NCI-H82 treated with DMSO at 0.1 percent for 48 hours (cell line): ENCODE data around the gene IRF1.
"Not testable (repeated sequence)": the region's sequence is repeated elsewhere in the genome, so short reads cannot be mapped to it uniquely, and the experiment has no call there.

Experiments used
- DNase-seq: peaks from one replicate; lab custom pipeline; 2025; ENCODE audit not compliant: unreplicated experiment; lab: John Stamatoyannopoulos, UW

Gene IRF1, protein sequence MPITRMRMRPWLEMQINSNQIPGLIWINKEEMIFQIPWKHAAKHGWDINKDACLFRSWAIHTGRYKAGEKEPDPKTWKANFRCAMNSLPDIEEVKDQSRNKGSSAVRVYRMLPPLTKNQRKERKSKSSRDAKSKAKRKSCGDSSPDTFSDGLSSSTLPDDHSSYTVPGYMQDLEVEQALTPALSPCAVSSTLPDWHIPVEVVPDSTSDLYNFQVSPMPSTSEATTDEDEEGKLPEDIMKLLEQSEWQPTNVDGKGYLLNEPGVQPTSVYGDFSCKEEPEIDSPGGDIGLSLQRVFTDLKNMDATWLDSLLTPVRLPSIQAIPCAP

GRCh38 chr5:132490484-132491367 lies at the start of gene IRF1:
Gene IRF1, minus strand, starts transcription at chr5:132490773. Its CDS starts 1,295 bp downstream, at chr5:132489478.
- peak; percentile 63 for DNase-seq

DNA sequence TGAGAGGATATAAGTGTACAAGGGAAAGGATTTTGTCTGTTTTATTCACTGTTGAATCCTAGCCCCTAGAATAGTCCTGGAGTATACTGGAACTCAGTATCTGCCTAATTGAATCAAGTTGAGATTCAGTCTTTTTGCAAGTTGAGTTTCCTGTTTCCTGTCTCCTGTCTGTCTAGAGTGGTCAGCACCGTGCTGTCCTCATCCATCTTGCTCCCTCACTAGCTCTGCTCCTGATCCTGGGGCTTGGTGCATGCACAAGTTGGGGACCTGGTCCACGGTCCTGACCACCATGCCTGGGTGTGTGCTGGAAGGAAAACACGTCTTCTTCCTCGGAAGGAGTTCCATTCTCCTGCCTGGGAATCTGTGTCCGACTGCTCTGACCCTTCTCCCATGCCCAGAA lies 49.6 kb upstream of the IRF1 start:
- no peak for DNase-seq

DNA sequence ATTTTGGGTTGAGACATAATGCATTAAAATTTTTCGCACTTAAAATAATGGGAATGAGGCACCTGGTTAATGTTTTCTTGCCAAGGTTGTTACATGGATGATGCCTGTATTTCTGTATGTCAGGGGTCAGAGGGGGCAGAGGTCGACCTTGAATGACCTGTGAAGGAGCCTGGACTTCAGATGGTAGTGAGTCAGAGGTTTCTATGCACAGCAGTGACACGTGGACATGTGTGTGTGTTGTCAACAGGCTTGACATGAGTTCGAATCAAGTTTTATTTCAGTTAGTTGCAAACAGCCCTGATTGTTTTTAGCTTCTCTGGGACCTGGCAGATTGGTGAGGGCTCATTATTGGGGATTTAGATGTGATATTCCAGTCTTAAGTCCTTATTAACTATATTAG lies 49.1 kb upstream of the IRF1 start:
- no peak for DNase-seq

GRCh38 chr5:132530946-132531345 lies 40.4 kb upstream of the IRF1 start:
- no peak for DNase-seq

DNA sequence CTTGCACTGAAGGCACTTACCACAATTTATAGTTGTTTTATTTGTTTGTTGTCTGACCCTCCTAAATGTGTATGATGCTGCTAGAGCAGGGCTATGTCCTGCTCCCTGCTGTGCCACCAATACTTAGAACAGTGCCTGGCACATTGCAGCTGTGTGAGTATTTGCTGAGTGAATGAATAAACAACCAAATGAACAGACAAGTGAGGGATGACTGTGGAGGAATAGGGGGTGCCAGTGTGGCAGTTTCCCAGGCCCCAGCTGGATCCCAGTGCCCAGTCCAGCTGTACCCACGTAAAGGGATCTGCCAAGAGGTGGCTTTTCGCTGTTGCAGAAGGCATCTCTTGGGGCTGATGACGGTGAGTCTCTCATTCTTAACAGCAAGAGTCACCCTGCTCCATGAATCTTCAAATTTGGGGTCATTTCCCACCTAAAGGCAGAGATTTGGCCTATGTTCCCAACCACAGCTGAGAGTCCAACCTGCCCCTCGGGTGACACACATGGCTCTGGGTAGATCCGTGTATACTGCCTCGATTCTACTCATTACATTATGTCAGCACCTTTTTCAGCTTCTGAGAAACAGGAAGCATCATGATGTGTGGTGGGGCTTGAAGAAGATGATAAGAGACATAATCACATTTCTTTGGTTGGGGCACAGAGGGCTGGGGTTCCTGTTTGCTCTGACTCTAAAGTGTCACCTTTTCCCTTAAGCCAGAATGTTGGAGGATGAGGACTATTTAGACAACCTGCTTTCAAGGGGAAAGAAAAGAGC lies 38.5 kb upstream of the IRF1 start:
- DNase-seq, result no peak

DNA sequence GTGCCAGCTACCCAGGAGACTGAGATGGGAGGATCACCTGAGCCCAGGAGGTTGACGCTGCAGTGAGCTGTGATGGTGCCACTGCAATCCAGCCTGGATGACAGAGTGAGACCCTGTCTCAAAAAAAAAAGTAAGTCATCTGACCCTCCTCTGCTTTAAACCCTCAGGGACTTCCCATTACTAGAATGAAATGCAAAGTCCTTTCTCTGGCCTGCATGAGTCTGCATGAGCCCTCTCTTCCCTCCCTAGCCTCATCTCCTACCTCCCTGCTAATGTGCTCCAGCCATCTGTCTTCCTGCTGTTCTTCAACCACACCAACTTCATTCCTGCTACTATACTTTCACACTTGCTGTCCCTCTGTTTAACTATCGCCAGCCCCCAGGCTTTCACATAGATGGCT lies 37.4 kb upstream of the IRF1 start:
- DNase-seq, result no peak

GRCh38 chr5:132526974-132527564 lies 36.5 kb upstream of the IRF1 start:
- DNase-seq, result no peak

GRCh38 chr5:132526290-132526973 lies 35.9 kb upstream of the IRF1 start:
- peak; percentile 4 for DNase-seq

- DNase-seq, result no peak
Observed at GRCh38 chr5:132525299-132525724, 34.7 kb upstream of the IRF1 start.

- DNase-seq, result not testable (repeated sequence)
Observed at GRCh38 chr5:132524877-132525276, 34.3 kb upstream of the IRF1 start.

GRCh38 chr5:132522067-132522466 lies 31.5 kb upstream of the IRF1 start:
- DNase-seq, result not testable (repeated sequence)

- DNase-seq, result not testable (repeated sequence)
Observed at GRCh38 chr5:132513618-132514336, 23.2 kb upstream of the IRF1 start.

- DNase-seq, result no peak
Observed at GRCh38 chr5:132510076-132510475, 19.5 kb upstream of the IRF1 start.

DNA sequence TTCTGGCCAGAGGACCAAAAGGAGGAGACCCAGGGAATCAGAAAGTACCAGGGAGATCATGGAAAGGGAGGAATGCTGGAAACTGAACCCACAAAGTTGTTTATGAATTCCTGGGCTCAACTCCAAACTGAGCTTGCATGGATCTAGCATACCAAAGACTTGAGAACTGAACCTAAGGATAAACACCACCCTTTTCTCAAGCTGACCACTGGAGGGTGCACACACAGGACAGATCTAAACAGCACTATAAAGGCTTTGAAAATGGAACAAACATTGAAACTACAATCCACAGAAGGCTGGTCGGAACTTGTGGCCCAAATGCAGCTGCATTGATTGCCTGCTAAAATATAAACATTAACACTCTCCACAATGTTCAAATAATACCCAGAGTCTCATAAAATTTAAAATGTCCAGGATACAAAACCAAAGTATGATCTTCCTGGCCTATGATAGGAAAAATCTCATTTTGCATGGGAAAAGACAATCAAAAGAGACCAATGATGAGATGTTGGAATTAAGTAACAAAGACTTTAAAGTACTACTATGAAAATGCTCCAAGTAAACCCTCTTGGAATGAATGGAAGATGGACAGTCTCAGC lies 15.6 kb upstream of the IRF1 start:
- no peak for DNase-seq

DNA sequence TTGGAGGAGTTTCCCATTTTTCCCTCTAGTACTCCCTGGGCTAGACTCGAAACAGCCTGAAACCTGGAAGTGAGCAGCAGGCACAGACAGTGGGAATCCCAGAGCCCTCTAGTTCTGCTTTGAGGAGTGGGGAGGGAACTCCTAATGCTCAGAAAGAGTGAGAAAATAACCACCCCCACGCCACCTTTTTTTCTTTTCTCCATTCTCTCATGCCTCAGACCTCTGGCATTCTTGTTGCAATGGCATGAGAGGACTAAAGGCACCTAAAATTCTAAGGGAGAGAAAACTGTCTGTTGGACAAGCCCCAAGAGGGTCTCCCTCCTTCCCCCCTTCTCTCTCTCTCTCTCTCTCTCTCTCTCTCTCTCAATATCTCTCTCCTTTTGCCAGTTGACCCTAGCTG lies 15.1 kb upstream of the IRF1 start:
- no peak for DNase-seq

DNA sequence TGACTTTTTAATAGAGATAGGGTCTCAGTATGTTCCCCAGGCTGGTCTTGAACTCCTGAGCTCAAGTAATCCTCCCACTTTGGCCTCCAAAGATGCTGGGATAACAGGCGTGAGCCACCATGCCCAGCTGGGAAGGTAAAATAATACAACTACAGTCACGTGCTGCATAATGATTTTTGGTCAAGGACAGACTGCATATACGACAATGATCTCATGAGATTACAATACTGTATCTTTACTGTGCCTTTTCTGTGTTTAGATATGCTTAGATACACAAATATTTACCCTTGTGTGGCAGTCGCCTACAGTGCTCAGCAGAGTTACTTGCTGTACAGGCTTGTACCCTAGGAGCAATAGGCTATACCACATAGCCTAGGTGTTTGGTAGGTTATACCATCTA lies 14.2 kb upstream of the IRF1 start:
- DNase-seq, result no peak

- DNase-seq, result no peak
Observed at GRCh38 chr5:132503244-132503643, 12.7 kb upstream of the IRF1 start.

- no peak for DNase-seq
Observed at GRCh38 chr5:132501961-132502931, 11.7 kb upstream of the IRF1 start.
